Liver (tissue), 9 donors: Measurements from ENCODE around the gene TANC1. TPM values are rescaled to one million over a fixed set of nuclear protein-coding genes. Genes with fewer than 3 reads are reported as not detected.

Source experiments
- DNase-seq: peaks from one replicate; pipeline ENCODE4 v3.0.0-alpha.2; 2017; ENCODE audit warnings: low spot score
- H3K27ac ChIP-seq, 2 donors: one replicate each; pipeline ENCODE4 v1.7.0; 2013; ENCODE audit warnings: inconsistent platforms in 2 of 2, low read length in 2 of 2, control low read depth in 1 of 2, low read depth in 1 of 2, mild to moderate bottlenecking in 1 of 2
- H3K27me3 ChIP-seq, 4 donors: one replicate each; pipeline versions ENCODE4 v1.6.1 to v1.7.0; 2013; ENCODE audit warnings: low read length in 3 of 4, inconsistent platforms in 1 of 4, mild to moderate bottlenecking in 1 of 4, moderate library complexity in 1 of 4; ENCODE audit not compliant: control insufficient read depth in 4 of 4, insufficient read depth in 4 of 4
- H3K36me3 ChIP-seq, 4 donors: one replicate each; pipeline versions ENCODE4 v1.6.1 to v1.7.0; 2013; ENCODE audit warnings: low read length in 3 of 4, mild to moderate bottlenecking in 3 of 4, low read depth in 1 of 4, moderate library complexity in 1 of 4; ENCODE audit not compliant: control insufficient read depth in 4 of 4, insufficient read depth in 3 of 4
- H3K4me1 ChIP-seq, 4 donors: one replicate each; pipeline versions ENCODE4 v1.6.1 to v1.7.0; 2013; ENCODE audit warnings: low read length in 3 of 4, mild to moderate bottlenecking in 3 of 4, moderate library complexity in 1 of 4; ENCODE audit not compliant: control insufficient read depth in 4 of 4, insufficient read depth in 4 of 4
- H3K4me3 ChIP-seq, 3 donors: one replicate each; pipeline versions ENCODE4 v1.6.1 to v1.7.0; 2013; ENCODE audit warnings: low read length in 3 of 3, control low read depth in 1 of 3, low read depth in 1 of 3, mild to moderate bottlenecking in 1 of 3
- H3K9ac ChIP-seq, 2 donors: one replicate each; pipeline ENCODE4 v1.7.0; 2013; ENCODE audit warnings: low read length in 2 of 2, mild to moderate bottlenecking in 2 of 2, moderate library complexity in 2 of 2, control low read depth in 1 of 2, low read depth in 1 of 2
- H3K9me3 ChIP-seq, 4 donors: one replicate each; pipeline versions ENCODE4 v1.6.1 to v1.7.0; 2013; ENCODE audit warnings: low read length in 3 of 4; ENCODE audit not compliant: control insufficient read depth in 4 of 4
- ATF3 ChIP-seq: IDR thresholded peaks from 2 replicates; pipeline ENCODE4 v1.6.1; 2016; ENCODE audit warnings: antibody characterized with exemption
- CTCF ChIP-seq: fragments of 150-350 bp; IDR thresholded peaks from 2 replicates; pipeline ENCODE4 v1.5.1; 2017; ENCODE audit warnings: improper control_type of control experiment, low read depth, low read length; ENCODE audit not compliant: missing input control
- EGR1 ChIP-seq, 2 donors: IDR thresholded peaks; 2 replicates each; pipeline ENCODE4 v1.6.1; 2016 to 2018; ENCODE audit warnings: antibody characterized with exemption in 2 of 2, low read depth in 2 of 2
- FOXA1 ChIP-seq: IDR thresholded peaks from 2 replicates; pipeline ENCODE4 v1.6.1; 2016; ENCODE audit warnings: antibody characterized with exemption
- FOXA2 ChIP-seq: IDR thresholded peaks from 2 replicates; pipeline ENCODE4 v1.6.1; 2016; ENCODE audit warnings: antibody characterized with exemption
- GABPA ChIP-seq, 2 donors: IDR thresholded peaks in 1 of 2; conservative IDR thresholded peaks in 1 of 2; 2 replicates each; pipeline ENCODE4 v1.6.1; 2016; ENCODE audit warnings: antibody characterized with exemption in 2 of 2, mild to moderate bottlenecking in 1 of 2, moderate library complexity in 1 of 2
- HNF4A ChIP-seq, 2 donors: conservative IDR thresholded peaks; 2 replicates each; pipeline ENCODE4 v1.6.1; 2016; ENCODE audit warnings: antibody characterized with exemption in 2 of 2, mild to moderate bottlenecking in 2 of 2
- HNF4G ChIP-seq: IDR thresholded peaks from 2 replicates; pipeline ENCODE4 v1.6.1; 2016; ENCODE audit warnings: antibody characterized with exemption
- JUND ChIP-seq, 2 donors: IDR thresholded peaks; 2 replicates each; pipeline ENCODE4 v1.6.1; 2016; ENCODE audit warnings: antibody characterized with exemption in 2 of 2
- NR2F2 ChIP-seq: IDR thresholded peaks from 2 replicates; pipeline ENCODE4 v1.6.1; 2016; ENCODE audit warnings: antibody characterized with exemption
- RAD21 ChIP-seq, 2 donors: IDR thresholded peaks; 2 replicates each; pipeline ENCODE4 v1.6.1; 2016; ENCODE audit warnings: antibody characterized with exemption in 2 of 2, mild to moderate bottlenecking in 2 of 2
- REST ChIP-seq: IDR thresholded peaks from 2 replicates; pipeline ENCODE4 v1.6.1; 2016; ENCODE audit warnings: antibody characterized with exemption, mild to moderate bottlenecking
- RXRA ChIP-seq, 2 donors: IDR thresholded peaks; 2 replicates each; pipeline ENCODE4 v1.6.1; 2017 to 2018; ENCODE audit warnings: antibody characterized with exemption in 2 of 2, mild to moderate bottlenecking in 1 of 2
- SP1 ChIP-seq: IDR thresholded peaks from 2 replicates; pipeline ENCODE4 v1.6.1; 2018; ENCODE audit warnings: antibody characterized with exemption, mild to moderate bottlenecking
- TAF1 ChIP-seq: conservative IDR thresholded peaks from 2 replicates; pipeline ENCODE4 v1.6.1; 2016; ENCODE audit warnings: antibody characterized with exemption, mild to moderate bottlenecking
- YY1 ChIP-seq: IDR thresholded peaks from 2 replicates; pipeline ENCODE4 v1.6.1; 2016; ENCODE audit warnings: antibody characterized with exemption, mild to moderate bottlenecking
- WGBS: extraction: QIAGEN DNeasy Blood & Tissue Kit; methylation state at CpG from one replicate; pipeline ENCODE4 v1.1.7; 2013; 5-methylcytosine and 5-hydroxymethylcytosine counted together
- polyA plus RNA-seq, 2 donors: library from polyadenylated mRNA; stranded (reverse) in 1 of 2; unstranded in 1 of 2; fragments of 200-250 nt in 1 of 2; fragments of >200 nt in 1 of 2; fragmentation: Nextera tagmentation in 1 of 2; extraction: Ambion mirVana in 1 of 2; gene quantifications; one replicate each; pipeline versions ENCODE4 v1.2.1 to v1.2.3, GENCODE V29; 2013 to 2015
- total RNA-seq, 2 donors: library from RNA; depleted of rRNA; stranded (reverse); fragments of >200 nt; gene quantifications; one replicate each; pipeline ENCODE4 v1.2.3, GENCODE V29; 2014
- TF ChIP-seq, protein P1 (sequence below): IDR thresholded peaks from 2 replicates; pipeline ENCODE4 v1.6.1; 2016; ENCODE audit warnings: antibody characterized with exemption
- TF ChIP-seq, protein P2 (sequence below): IDR thresholded peaks from 2 replicates; pipeline ENCODE4 v1.6.1; 2016; ENCODE audit warnings: antibody characterized with exemption
- donor health status: healthy.
- donor health status: healthy.
- donor health status: healthy.
- donor health status: healthy.
- donor health status: healthy.

The TANC1 gene
- total and polyA plus RNA-seq, 4 donors, result 3.7 to 17.7 (median 5.2) TPM

DNA sequence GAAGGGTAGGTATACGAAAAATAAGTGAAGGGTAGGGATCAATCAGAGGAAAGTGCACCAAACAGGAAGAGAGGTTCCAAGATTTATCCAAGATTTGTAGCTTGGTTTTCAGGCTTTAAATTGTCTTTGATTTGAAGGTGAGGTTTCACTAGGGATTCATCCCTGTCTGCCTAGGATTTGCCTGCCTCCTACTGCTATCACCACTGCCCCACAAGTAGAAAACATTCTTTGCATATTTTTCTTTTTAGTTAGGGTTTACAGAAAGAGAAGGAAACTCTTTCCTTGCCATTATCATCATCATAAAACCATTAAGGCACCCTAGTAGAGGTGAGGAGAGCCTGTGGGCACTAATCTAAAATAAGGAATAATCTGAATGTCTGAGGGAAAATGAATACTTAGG is 45.8 kb upstream of the TANC1 start:
- no peak for TF ChIP-seq ATF3
- no peaks in the 10 kb centered on the region for H3K27me3 ChIP-seq
- H3K4me3 ChIP-seq, result no peak overlapping the region
- no peaks in the 10 kb centered on the region for H3K4me1 ChIP-seq
- DNase-seq, result no peak
- no peaks in the 10 kb centered on the region for H3K36me3 ChIP-seq
- no peaks in the 10 kb centered on the region for H3K9me3 ChIP-seq
- H3K27ac ChIP-seq, result no peak overlapping the region
- 70% methylated on average over 1 of the region's 1 CpG for WGBS
- no peak overlapping the region for H3K9ac ChIP-seq

GRCh38 chr2:158923180-158923594 is 45.3 kb upstream of the TANC1 start:
- Histone ChIP-seq H3K9me3 (no peaks in the 10 kb centered on the region), H3K36me3 (no peaks in the 10 kb centered on the region), H3K4me1 (no peaks in the 10 kb centered on the region), H3K9ac (no peak overlapping the region), H3K4me3 (no peak overlapping the region), H3K27me3 (no peaks in the 10 kb centered on the region), H3K27ac (no peak overlapping the region)
- 57% methylated on average over 3 of the region's 3 CpGs for WGBS
- TF ChIP-seq GABPA (IDR thresholded peaks at IDR 0.05 in 1 of 2, conservative IDR thresholded peaks at IDR 0.05 in 1 of 2) (no peak), HNF4A (conservative IDR thresholded peaks at IDR 0.05) (no peak), YY1 (no peak), JUND (IDR thresholded peaks at IDR 0.05) (no peak), RAD21 (IDR thresholded peaks at IDR 0.05) (no peak), TAF1 (no peak), NR2F2 (no peak), ATF3 (no peak), EGR1 (IDR thresholded peaks at IDR 0.05; ENCODE audit: low read depth in 2 of 2) (no peak), RXRA (IDR thresholded peaks at IDR 0.05) (no peak), REST (no peak), HNF4G (no peak), CTCF (no peak), FOXA2 (no peak), SP1 (no peak), FOXA1 (no peak)
- TF ChIP-seq, protein P1, sequence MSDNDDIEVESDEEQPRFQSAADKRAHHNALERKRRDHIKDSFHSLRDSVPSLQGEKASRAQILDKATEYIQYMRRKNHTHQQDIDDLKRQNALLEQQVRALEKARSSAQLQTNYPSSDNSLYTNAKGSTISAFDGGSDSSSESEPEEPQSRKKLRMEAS, result no peak
- TF ChIP-seq, protein P2, sequence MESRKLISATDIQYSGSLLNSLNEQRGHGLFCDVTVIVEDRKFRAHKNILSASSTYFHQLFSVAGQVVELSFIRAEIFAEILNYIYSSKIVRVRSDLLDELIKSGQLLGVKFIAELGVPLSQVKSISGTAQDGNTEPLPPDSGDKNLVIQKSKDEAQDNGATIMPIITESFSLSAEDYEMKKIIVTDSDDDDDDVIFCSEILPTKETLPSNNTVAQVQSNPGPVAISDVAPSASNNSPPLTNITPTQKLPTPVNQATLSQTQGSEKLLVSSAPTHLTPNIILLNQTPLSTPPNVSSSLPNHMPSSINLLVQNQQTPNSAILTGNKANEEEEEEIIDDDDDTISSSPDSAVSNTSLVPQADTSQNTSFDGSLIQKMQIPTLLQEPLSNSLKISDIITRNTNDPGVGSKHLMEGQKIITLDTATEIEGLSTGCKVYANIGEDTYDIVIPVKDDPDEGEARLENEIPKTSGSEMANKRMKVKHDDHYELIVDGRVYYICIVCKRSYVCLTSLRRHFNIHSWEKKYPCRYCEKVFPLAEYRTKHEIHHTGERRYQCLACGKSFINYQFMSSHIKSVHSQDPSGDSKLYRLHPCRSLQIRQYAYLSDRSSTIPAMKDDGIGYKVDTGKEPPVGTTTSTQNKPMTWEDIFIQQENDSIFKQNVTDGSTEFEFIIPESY, result no peak
- DNase-seq, result no peak
